ENCODE measurements around the gene ATIC.

Gene ATIC

GRCh38 chr2:215311625-215312396 lies at the start of gene ATIC:
Gene ATIC, plus strand, starts transcription at chr2:215312059. Its CDS starts 84 bp downstream, at chr2:215312143.
- no peaks in the 10 kb centered on the region for H3K9me3 Mint-ChIP-seq
- H3K27me3 Mint-ChIP-seq = no peaks in the 10 kb centered on the region
- H3K36me3 Mint-ChIP-seq (ENCODE audit: low read depth) = peaks cover 28% of the 10 kb centered on the region
- peak within 1 kb of the TSS; percentile 87 for H3K27ac Mint-ChIP-seq
- H3K4me3 Mint-ChIP-seq = peak within 1 kb of the TSS; percentile 86
- intact Hi-C loops (cut with micrococcal nuclease) = loop anchor here (5.0 kb wide), 1 partner anchor 505 kb away; the partner anchor contains the start of gene BARD1
- H3K4me1 Mint-ChIP-seq (ENCODE audit: low read depth) = peaks cover 26% of the 10 kb centered on the region

DNA sequence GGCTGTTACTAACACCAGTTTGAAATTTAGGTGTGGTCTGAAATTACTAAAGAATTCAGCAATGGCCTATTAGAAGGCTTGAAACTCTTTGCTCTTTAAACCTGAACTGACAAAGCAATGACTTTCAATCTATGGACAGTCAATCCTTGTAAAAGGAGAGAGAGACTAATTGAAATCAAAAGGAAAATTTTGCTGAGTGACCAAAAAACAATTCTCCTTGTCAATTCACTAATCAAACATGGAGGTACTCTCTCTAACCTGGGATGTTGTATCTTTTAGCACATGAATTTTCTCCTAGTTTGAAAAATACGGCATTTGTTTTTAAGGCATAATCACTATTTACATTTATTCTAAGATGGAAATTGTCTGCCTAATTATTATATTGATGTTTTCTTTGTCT lies 49.6 kb upstream of the ATIC start:
- peaks cover 2% of the 10 kb centered on the region for H3K27me3 Mint-ChIP-seq
- no peaks in the 10 kb centered on the region for H3K36me3 Mint-ChIP-seq (ENCODE audit: low read depth)
- intact Hi-C loops (cut with micrococcal nuclease) = no loop called here
- no peaks in the 10 kb centered on the region for H3K9me3 Mint-ChIP-seq
- H3K27ac Mint-ChIP-seq = no peak overlapping the region
- H3K4me1 Mint-ChIP-seq (ENCODE audit: low read depth) = no peaks in the 10 kb centered on the region
- no peak overlapping the region for H3K4me3 Mint-ChIP-seq

GRCh38 chr2:215262741-215263362 lies 49.0 kb upstream of the ATIC start:
- Mint-ChIP-seq H3K36me3 (ENCODE audit: low read depth) (no peaks in the 10 kb centered on the region), H3K27ac (no peak overlapping the region), H3K9me3 (no peaks in the 10 kb centered on the region), H3K27me3 (peaks cover 2% of the 10 kb centered on the region), H3K4me1 (ENCODE audit: low read depth) (no peaks in the 10 kb centered on the region), H3K4me3 (no peak overlapping the region)
- intact Hi-C loops (cut with micrococcal nuclease) = no loop called here

- no peak overlapping the region for H3K4me3 Mint-ChIP-seq
- intact Hi-C loops (cut with micrococcal nuclease) = no loop called here
- no peaks in the 10 kb centered on the region for H3K36me3 Mint-ChIP-seq (ENCODE audit: low read depth)
Observed at GRCh38 chr2:215264374-215264773, 47.5 kb upstream of the ATIC start.

GRCh38 chr2:215269397-215270117 lies 42.3 kb upstream of the ATIC start:
- intact Hi-C loops (cut with micrococcal nuclease) = loop anchor here (5.0 kb wide), 1 partner anchor 663 kb away; no protein-coding TSS in a partner anchor
- H3K4me1 Mint-ChIP-seq (ENCODE audit: low read depth) = no peaks in the 10 kb centered on the region
- no peaks in the 10 kb centered on the region for H3K36me3 Mint-ChIP-seq (ENCODE audit: low read depth)
- H3K27ac Mint-ChIP-seq = no peak overlapping the region
- no peaks in the 10 kb centered on the region for H3K9me3 Mint-ChIP-seq
- H3K27me3 Mint-ChIP-seq = no peaks in the 10 kb centered on the region
- no peak overlapping the region for H3K4me3 Mint-ChIP-seq

More at GRCh38 chr2:215264374-215264773, 47.5 kb upstream of the ATIC start:
- Mint-ChIP-seq H3K27me3 (peaks cover 2% of the 10 kb centered on the region), H3K4me1 (ENCODE audit: low read depth) (no peaks in the 10 kb centered on the region), H3K9me3 (no peaks in the 10 kb centered on the region), H3K27ac (no peak overlapping the region)

DNA sequence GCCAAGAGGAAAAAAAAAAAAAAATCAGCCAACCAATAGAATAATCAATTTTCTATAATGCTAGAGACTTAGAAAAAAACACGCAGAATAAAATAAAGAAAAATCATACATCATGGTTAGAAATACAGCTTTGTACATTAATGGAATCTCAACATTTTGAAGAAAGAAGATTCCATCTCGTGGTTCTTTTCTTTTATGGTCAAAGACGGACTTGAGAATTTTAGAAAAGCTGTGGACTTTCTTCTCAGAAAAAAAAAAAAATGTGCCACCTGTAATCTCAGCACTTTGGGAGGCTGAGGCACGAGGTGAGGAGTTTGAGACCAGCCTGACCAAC lies 41.8 kb upstream of the ATIC start:
- no peaks in the 10 kb centered on the region for H3K4me1 Mint-ChIP-seq (ENCODE audit: low read depth)
- no peak overlapping the region for H3K4me3 Mint-ChIP-seq
- no peaks in the 10 kb centered on the region for H3K27me3 Mint-ChIP-seq
- no peak overlapping the region for H3K27ac Mint-ChIP-seq
- intact Hi-C loops (cut with micrococcal nuclease) = loop anchor here (5.0 kb wide), 1 partner anchor 662 kb away; no protein-coding TSS in a partner anchor
- no peaks in the 10 kb centered on the region for H3K9me3 Mint-ChIP-seq
- no peaks in the 10 kb centered on the region for H3K36me3 Mint-ChIP-seq (ENCODE audit: low read depth)

DNA sequence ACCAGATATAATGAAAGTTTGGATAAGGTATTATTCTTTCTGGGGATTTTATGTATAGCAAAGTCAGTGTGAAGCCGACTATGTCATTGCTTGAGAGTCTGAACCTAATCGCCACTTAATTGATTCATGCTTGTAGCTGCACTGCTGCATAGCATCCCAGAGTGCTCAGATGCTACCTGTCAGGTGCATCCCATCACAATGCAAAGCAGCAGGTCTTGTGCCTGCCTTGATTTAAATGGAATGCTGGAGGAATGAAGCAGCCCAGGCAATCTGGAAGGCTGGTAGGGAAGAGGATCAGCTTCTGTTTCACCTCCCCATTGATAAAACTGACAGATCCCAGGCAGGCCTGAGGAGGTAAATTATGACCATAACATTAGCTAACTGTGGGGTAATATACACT lies 40.4 kb upstream of the ATIC start:
- intact Hi-C loops (cut with micrococcal nuclease) = loop anchor here (5.0 kb wide), 1 partner anchor 661 kb away; no protein-coding TSS in a partner anchor
- no peaks in the 10 kb centered on the region for H3K36me3 Mint-ChIP-seq (ENCODE audit: low read depth)
- no peaks in the 10 kb centered on the region for H3K4me1 Mint-ChIP-seq (ENCODE audit: low read depth)

GRCh38 chr2:215272918-215273317 lies 38.9 kb upstream of the ATIC start:
- no peak overlapping the region for H3K27ac Mint-ChIP-seq
- H3K36me3 Mint-ChIP-seq (ENCODE audit: low read depth) = no peaks in the 10 kb centered on the region
- H3K9me3 Mint-ChIP-seq = no peaks in the 10 kb centered on the region
- intact Hi-C loops (cut with micrococcal nuclease) = loop anchor here (5.0 kb wide), 1 partner anchor 659 kb away; no protein-coding TSS in a partner anchor
- H3K4me1 Mint-ChIP-seq (ENCODE audit: low read depth) = no peaks in the 10 kb centered on the region
- no peaks in the 10 kb centered on the region for H3K27me3 Mint-ChIP-seq
- H3K4me3 Mint-ChIP-seq = no peak overlapping the region

More for the DNA sequence above, 40.4 kb upstream of the ATIC start:
- Mint-ChIP-seq H3K27ac (no peak overlapping the region), H3K4me3 (no peak overlapping the region), H3K9me3 (no peaks in the 10 kb centered on the region), H3K27me3 (no peaks in the 10 kb centered on the region)

GRCh38 chr2:215274829-215275228 lies 37.0 kb upstream of the ATIC start:
- Mint-ChIP-seq H3K9me3 (no peaks in the 10 kb centered on the region), H3K4me1 (ENCODE audit: low read depth) (no peaks in the 10 kb centered on the region), H3K4me3 (no peak overlapping the region), H3K27me3 (no peaks in the 10 kb centered on the region), H3K36me3 (ENCODE audit: low read depth) (no peaks in the 10 kb centered on the region), H3K27ac (no peak overlapping the region)
- intact Hi-C loops (cut with micrococcal nuclease) = loop anchor here (5.0 kb wide), 1 partner anchor 657 kb away; no protein-coding TSS in a partner anchor

DNA sequence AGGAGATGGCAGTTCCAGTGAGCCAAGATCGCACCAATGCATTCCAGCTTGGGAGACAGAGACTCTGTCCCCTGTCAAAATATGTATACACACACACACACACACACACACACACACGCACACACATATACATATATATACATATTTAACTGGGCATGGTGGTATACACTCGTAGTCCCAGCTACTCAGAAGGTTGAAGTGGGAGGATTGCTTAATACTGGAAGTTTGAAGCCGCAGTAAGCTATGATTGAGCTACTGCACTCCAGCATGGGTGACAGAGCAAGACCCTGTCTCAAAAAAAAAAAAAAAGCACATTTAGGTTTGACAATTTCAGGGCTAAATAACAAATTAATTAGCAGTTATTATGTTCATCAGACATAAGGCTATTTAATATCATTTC lies 36.0 kb upstream of the ATIC start:
- intact Hi-C loops (cut with micrococcal nuclease) = no loop called here
- no peaks in the 10 kb centered on the region for H3K9me3 Mint-ChIP-seq
- no peak overlapping the region for H3K4me3 Mint-ChIP-seq
- no peaks in the 10 kb centered on the region for H3K27me3 Mint-ChIP-seq
- H3K27ac Mint-ChIP-seq = no peak overlapping the region
- no peaks in the 10 kb centered on the region for H3K36me3 Mint-ChIP-seq (ENCODE audit: low read depth)
- H3K4me1 Mint-ChIP-seq (ENCODE audit: low read depth) = no peaks in the 10 kb centered on the region

- Mint-ChIP-seq H3K9me3 (no peaks in the 10 kb centered on the region), H3K4me3 (no peak overlapping the region), H3K4me1 (ENCODE audit: low read depth) (no peaks in the 10 kb centered on the region), H3K36me3 (ENCODE audit: low read depth) (no peaks in the 10 kb centered on the region), H3K27me3 (no peaks in the 10 kb centered on the region), H3K27ac (no peak overlapping the region)
- intact Hi-C loops (cut with micrococcal nuclease) = no loop called here
Observed at GRCh38 chr2:215277944-215278343, 33.9 kb upstream of the ATIC start.

GRCh38 chr2:215280326-215280725 lies 31.5 kb upstream of the ATIC start:
- no peaks in the 10 kb centered on the region for H3K9me3 Mint-ChIP-seq
- intact Hi-C loops (cut with micrococcal nuclease) = no loop called here
- H3K4me3 Mint-ChIP-seq = no peak overlapping the region
- H3K27ac Mint-ChIP-seq = no peak overlapping the region
- no peaks in the 10 kb centered on the region for H3K27me3 Mint-ChIP-seq
- H3K36me3 Mint-ChIP-seq (ENCODE audit: low read depth) = no peaks in the 10 kb centered on the region
- no peaks in the 10 kb centered on the region for H3K4me1 Mint-ChIP-seq (ENCODE audit: low read depth)

GRCh38 chr2:215283221-215283620 lies 28.6 kb upstream of the ATIC start:
- no peaks in the 10 kb centered on the region for H3K36me3 Mint-ChIP-seq (ENCODE audit: low read depth)
- no peaks in the 10 kb centered on the region for H3K4me1 Mint-ChIP-seq (ENCODE audit: low read depth)
- H3K27ac Mint-ChIP-seq = no peak overlapping the region
- no peaks in the 10 kb centered on the region for H3K27me3 Mint-ChIP-seq
- intact Hi-C loops (cut with micrococcal nuclease) = no loop called here
- no peaks in the 10 kb centered on the region for H3K9me3 Mint-ChIP-seq
- H3K4me3 Mint-ChIP-seq = no peak overlapping the region

GRCh38 chr2:215286309-215286708 lies 25.6 kb upstream of the ATIC start:
- Mint-ChIP-seq H3K4me1 (ENCODE audit: low read depth) (no peaks in the 10 kb centered on the region), H3K9me3 (no peaks in the 10 kb centered on the region), H3K27ac (no peak overlapping the region), H3K36me3 (ENCODE audit: low read depth) (no peaks in the 10 kb centered on the region), H3K27me3 (no peaks in the 10 kb centered on the region), H3K4me3 (no peak overlapping the region)
- intact Hi-C loops (cut with micrococcal nuclease) = no loop called here
